ENCODE results near the gene FAM151B. TPM values are rescaled to one million over a fixed set of nuclear protein-coding genes. Genes with fewer than 3 reads are reported as not detected.
A peak's percentile ranks its signal among the peaks of the same experiment; 100 is the strongest.
"Not testable (repeated sequence)": the region's sequence is repeated elsewhere in the genome, so short reads cannot be mapped to it uniquely, and the experiment has no call there.

The FAM151B gene, protein sequence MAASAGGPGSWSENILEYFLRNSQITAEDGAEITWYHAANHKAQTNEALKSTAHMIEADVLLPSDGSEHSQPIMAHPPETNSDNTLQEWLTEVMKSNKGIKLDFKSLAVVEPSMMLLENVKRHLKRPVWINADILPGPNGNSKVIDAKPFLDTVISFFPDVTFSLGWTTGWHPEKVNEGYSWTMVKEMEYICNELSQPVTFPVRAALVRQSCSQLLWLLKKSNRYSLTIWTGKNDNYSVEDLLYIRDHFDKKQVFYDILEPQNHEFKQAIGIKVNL
- 4.3 and 7.0 TPM in 2 replicates for total RNA-seq (2014; rRNA removed; shearing (Covaris generic))

- peak; percentile 98 for DNase-seq (ENCODE audit: low read depth)
These were observed at the start of gene FAM151B for GRCh38 chr5:80487829-80488721. Gene FAM151B (plus strand): TSS chr5:80488100. CDS start chr5:80488124, 24 bp downstream.

DNA sequence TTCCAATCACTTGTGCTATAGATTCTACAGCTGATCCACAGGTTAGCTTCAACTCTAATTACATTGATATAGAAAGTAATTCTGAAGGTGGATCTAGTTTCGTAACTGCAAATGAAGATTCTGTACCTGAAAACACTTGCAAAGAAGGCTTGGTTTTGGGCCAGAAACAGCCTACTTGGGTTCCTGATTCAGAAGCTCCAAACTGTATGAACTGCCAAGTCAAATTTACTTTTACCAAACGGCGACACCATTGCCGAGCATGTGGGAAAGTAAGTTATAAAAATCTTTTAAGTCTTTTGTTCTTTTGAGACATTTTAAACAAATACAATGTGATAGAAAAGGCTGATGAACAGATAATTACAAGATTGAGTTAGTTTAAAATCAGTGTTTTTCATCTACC lies 49.2 kb upstream of the FAM151B start:
- DNase-seq (ENCODE audit: low read depth): no peak

GRCh38 chr5:80439213-80439612 lies 48.7 kb upstream of the FAM151B start:
- DNase-seq (ENCODE audit: low read depth): no peak

DNA sequence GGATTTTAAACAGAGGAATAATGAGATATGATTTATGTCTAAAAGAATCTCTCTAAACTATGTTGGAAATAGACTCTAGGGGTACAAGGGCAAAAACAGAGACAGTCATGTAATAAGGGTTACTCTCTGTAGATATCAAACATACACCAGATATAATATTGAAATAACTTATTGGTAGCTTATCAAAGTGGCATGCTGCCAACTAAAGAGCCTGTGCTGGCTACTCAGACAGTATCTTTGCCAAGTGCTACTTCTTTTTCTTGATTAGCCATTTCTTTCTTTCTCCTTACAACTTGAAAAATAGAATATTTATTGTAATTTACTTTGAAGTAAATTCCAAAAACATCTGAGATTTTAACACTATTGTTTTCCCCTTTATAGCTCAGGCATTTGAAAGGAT lies 45.2 kb upstream of the FAM151B start:
- no peak for DNase-seq (ENCODE audit: low read depth)

DNA sequence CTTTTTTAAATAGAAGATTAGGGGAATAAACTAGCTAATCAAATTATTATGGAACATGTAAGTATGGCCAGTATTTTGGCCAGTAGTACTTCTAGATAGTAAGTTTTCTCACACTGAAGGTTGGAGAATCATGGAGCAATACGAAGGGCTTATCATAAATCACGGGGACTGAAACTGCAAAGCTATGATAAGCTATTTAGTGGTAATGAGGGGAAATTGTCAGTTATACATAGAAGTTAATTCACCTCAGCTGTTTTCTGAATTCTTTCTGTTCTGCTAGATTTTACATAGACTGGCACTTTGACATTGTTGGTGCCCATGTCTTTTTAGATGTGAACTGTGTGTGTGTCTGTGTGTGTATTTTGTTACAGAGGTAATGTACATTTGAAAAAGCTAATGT lies 34.5 kb upstream of the FAM151B start:
- no peak for DNase-seq (ENCODE audit: low read depth)

DNA sequence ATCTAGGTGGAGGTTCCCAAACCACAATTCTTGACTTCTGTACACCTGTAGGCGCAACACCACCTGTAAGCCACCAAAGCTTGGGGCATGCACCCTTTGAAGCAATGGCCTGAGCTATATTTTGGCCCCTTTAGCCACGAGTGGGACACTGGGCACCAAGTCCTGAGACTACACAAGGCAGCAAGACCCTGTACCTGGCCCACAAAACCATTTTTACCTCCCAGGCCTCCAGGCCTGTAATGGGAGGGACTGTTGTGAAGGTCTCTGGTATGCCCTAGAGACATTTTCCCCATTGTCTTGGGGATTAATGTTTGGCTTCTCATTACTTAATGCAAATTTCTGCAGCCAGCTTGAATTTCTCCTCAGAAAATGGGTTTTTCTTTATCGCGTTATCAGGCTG lies 24.6 kb upstream of the FAM151B start:
- DNase-seq (ENCODE audit: low read depth): no peak

DNA sequence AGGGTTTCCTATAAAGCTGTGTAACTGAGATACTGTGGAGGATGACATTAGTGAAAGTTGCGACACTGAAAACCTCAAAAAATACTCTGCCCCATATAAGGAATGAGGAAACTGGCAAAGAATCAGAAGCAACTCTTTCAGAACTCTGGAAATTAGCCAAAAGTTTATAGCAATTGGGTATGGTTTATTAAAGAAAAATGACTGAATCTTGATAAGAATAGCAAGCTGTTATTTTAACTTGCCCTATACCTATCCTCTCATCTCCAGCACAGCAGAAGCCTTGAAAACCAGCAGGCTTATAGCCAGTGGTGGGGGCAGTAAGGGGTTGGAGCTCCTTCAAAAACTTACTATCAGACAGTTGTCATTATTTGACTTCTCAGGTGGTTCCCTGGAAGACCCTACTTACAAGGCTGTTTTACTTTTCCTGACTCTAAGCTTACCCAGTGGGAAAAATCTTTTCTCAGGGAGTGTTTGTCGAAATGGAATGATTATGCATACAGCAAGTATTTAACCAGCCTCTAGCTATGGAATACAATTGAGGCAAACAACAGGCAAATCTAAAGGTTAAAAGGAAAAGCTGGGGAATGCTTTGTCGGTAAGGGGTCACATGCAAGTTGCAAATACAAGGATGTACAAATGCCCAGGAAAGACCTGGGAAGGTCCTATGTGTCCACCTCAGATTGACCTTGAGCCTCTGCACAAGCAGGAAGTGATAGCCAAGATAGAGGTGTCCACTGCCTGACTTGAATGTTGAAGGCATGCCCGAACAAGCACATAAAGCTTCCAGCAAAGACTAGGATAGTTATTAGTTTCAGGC lies 21.0 kb upstream of the FAM151B start:
- no peak for DNase-seq (ENCODE audit: low read depth)

GRCh38 chr5:80468131-80468530 lies 19.8 kb upstream of the FAM151B start:
- DNase-seq (ENCODE audit: low read depth): no peak

- not testable (repeated sequence) for DNase-seq (ENCODE audit: low read depth)
These were observed 17.3 kb upstream of the FAM151B start for GRCh38 chr5:80470631-80471030.

DNA sequence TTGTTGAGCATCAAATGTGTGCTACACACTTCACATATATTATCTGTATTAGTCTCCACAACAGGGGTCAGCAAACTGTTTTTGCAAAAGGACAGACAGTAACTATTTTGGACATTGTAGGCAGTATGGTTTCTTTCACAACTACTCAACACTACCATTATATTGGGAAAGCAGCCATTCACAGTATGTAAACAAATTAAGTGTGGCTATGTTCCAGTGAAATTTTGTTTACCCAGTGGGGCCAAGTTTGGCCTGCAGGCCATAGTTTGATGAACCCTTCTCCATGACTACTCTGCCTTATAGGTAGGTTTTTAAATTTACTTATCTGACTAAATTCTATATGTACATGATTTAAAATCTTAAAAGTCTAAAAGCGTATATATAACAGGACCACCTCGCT lies 13.0 kb upstream of the FAM151B start:
- no peak for DNase-seq (ENCODE audit: low read depth)

GRCh38 chr5:80479713-80480112 lies 8.2 kb upstream of the FAM151B start:
- DNase-seq (ENCODE audit: low read depth): no peak

DNA sequence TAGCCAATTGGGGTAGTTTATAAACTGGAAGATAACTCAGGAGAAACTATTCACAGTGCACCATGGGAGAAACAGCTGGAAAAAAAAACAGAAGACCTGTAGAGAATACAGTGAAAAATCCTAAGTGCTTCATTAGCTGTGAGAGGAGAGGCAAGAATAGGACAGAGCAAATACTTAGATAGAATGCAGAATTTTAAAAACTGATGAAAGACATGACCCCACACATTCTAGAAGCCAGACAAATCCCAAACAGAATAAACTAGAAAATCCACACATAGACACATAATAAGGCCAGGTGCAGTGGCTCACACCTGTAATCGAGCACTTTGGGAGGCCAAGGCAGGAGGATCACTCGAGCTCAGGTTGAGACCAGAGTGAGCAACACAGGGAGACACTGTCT lies 7.5 kb upstream of the FAM151B start:
- no peak for DNase-seq (ENCODE audit: low read depth)

DNA sequence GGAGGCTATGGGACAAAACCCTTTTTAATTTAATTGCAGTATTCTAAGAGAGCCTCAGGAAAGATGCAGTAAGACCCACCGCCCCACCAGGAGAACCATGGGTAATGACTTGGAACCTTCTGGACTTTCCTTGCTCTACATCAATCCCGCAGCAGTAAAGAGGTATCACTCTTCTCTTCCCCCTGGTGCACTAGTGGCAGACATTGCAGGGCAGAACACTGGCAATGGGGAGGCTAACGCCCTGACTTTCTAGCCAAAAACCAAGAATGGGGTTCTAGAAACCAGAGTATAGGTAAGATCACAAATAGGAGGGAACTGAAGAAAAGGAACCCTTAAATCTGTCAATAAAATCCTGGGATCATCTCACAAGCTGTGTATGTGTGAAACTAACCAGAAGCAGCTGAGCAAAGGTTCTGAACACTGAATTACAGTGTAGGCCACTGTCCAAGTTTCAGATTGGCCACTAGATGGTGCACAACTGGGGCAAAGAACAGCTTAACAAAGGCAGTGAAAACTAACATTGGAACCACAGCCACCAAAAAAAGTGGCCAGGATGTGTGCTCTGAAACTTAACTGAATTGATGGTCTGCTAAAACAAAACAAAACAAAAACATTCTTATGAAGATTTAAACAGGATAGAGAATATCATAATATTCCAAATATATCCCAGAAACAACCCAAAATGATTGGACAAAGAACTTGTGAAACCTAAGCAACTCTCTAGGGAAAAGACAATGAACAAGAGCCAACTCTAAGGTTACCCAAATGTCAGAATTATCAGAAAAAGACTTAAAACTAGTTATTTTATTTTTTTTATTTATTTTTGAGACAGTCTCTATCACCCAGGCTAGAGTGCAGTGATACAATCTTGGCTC lies 6.6 kb upstream of the FAM151B start:
- DNase-seq (ENCODE audit: low read depth): peak; percentile 57

- DNase-seq (ENCODE audit: low read depth): no peak
These were observed 5.3 kb upstream of the FAM151B start for GRCh38 chr5:80482578-80482977.

DNA sequence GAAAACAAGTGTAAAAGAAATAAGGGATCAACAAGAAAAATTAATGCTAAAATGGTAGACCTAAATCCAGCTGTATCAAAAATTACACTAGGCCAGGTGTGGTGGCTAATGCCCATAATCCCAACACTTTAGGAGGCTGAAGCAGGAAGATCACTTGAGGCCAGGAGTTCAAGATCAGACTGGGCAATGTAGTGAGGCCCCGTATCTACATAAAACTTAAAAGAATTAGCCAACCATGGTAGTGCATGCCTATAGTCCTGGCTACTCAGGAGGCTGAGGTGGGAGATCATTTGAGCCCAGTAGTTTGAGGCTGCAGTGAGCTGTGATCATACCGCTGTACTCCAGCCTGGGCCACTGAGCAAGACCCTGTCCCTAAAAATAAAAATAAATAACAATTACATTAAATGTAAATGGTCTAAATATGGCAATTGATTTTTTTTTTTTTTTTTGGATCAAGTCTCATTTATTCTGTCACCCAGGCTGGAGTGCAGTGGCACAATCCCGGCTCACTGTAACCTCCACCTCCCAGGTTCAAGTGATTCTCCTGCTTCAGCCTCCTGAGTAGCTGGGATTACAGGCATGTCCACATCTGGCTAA lies 4.2 kb upstream of the FAM151B start:
- no peak for DNase-seq (ENCODE audit: low read depth)

DNA sequence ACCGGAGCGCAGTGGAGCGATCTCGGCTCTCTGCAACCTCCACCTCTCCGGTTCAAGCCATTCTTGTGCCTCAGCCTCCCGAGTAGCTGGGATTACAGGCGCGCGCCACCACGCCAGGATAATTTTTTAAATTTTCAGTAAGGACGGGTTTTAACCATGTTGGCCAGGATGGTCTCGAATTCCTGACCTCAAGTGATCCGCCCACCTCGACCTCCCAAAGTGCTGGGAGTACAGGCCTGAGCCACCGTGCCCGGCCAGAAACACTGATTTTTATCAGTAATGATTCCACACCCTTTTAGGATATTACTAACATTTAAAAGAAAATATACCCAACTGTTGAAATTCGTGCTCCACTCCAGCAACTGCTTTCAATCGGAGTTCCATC lies 464 bp upstream of the FAM151B start:
- DNase-seq (ENCODE audit: low read depth): no peak

DNA sequence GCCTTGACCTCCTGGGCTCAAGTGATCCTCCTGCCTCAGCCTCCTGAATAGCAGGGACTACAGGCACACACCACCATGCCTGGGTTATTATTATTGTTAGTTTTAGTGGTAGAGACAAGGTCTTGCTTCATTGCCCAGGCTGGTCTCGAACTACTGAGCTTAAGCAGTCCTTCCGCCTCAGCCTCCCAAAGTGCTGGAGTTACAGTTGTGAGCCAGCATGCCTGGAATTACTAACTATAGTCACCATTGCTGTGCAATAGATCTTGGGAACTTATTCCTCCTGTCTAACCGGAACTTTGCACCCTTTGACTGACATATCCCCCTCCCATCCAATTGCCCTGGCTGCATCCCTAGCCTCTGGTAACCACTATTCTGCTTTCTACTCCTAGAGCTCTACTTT lies 3.4 kb downstream of the FAM151B start:
- DNase-seq (ENCODE audit: low read depth): no peak

GRCh38 chr5:80492741-80493140 lies 4.8 kb downstream of the FAM151B start:
- DNase-seq (ENCODE audit: low read depth): no peak

GRCh38 chr5:80493443-80493842 lies 5.5 kb downstream of the FAM151B start:
- not testable (repeated sequence) for DNase-seq (ENCODE audit: low read depth)

DNA sequence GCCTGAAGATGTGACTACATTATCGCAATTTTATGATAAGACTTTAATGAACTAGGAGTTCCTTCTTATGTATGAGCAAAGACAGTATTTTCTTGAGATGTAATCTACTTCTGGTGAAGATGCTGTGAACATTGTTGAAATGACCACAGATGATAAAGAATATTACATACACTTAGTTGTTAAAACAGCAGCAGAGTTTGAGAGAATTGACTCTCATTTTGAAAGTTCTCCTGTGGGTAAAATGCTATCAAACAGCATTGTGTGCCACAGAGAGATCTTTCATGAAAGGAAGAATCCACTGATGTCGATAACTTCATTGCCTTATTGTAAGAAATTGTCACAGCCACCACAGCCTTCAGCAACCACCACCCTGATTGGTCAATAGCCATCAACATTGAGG lies 8.0 kb downstream of the FAM151B start:
- DNase-seq (ENCODE audit: low read depth): no peak

DNA sequence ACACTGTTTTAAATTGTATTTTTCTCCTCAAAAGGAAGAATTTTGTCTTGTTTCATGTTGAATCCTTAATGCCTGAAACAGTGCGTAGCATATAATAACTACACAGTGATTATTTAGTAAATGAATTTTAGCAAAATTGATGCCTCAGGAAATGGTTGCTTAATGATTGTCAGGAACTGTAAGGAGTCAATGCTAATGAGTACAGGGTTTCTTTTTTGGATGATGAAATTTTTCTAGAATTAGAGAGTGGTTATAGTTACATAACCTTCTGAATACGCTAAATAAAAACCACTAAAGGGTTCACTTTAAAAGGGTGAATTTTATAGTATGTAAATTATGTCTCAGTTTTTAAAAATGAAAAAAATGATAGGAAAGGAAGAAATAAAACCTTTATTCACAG lies 14.9 kb downstream of the FAM151B start:
- DNase-seq (ENCODE audit: low read depth): no peak

Data from Daoy (cell line).